PC-9 (cell line): Measurements from ENCODE around the gene MORC1.

Experiments used
- EZH2 ChIP-seq: fragments of 200-600 bp; sonication (generic); IDR thresholded peaks from 2 replicates; pipeline ENCODE4 v1.8.0; 2017; ENCODE audit warnings: antibody characterized with exemption, low read depth
- TF ChIP-seq, protein P1 (sequence below): fragments of 200-600 bp; sonication (generic); conservative IDR thresholded peaks from 2 replicates; pipeline ENCODE4 v1.6.1; 2017; ENCODE audit warnings: mixed run types, antibody characterized with exemption, mild to moderate bottlenecking, moderate library complexity

DNA sequence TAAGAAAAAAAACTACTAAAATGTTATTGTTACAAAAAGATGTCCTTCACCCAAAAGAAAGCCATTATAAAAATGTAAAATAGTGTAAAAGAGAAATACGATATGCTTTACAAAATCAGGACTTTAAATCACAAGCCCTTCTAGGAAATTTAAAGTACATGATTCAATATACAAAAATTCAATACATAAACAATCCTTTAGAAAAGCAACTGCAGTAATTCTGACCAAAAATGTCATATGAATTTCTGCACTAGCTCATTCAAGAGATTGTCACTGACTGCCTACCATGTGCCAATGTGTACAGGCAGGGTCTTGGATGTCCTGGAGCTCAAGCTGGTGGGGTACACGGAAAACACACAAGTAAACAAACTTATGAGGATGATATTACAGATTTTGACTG lies 2.5 kb downstream of the MORC1 start:
- no peak for TF ChIP-seq EZH2
- TF ChIP-seq, protein P1, sequence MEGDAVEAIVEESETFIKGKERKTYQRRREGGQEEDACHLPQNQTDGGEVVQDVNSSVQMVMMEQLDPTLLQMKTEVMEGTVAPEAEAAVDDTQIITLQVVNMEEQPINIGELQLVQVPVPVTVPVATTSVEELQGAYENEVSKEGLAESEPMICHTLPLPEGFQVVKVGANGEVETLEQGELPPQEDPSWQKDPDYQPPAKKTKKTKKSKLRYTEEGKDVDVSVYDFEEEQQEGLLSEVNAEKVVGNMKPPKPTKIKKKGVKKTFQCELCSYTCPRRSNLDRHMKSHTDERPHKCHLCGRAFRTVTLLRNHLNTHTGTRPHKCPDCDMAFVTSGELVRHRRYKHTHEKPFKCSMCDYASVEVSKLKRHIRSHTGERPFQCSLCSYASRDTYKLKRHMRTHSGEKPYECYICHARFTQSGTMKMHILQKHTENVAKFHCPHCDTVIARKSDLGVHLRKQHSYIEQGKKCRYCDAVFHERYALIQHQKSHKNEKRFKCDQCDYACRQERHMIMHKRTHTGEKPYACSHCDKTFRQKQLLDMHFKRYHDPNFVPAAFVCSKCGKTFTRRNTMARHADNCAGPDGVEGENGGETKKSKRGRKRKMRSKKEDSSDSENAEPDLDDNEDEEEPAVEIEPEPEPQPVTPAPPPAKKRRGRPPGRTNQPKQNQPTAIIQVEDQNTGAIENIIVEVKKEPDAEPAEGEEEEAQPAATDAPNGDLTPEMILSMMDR, result no peak
